ENCODE data around the gene KCNK17.
"Not testable (repeated sequence)": the region's sequence is repeated elsewhere in the genome, so short reads cannot be mapped to it uniquely, and the experiment has no call there.

The KCNK17 gene

DNA sequence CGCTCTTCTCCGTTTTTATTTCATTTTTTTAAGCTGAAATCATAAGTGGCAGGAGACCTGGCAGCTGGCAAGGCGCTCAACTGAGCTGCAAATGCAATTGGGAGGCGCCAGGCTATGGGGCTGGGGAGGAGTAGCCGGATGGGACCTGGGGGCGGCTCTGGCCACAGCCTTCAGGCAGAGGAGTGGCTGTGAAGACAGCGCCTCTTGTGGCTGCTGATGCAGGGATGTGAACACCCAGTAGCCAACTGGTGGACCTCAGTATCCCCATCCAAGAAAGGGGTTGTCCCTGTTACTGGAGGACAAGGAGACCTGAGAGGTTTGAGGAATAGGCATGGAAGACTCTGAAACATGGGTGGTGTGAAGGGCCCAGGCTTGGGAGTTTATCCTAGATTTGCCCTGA, 12.6 kb downstream of the KCNK17 start:
- Mint-ChIP-seq H3K4me1 (ENCODE audit: low read depth) (peaks cover 4% of the 10 kb centered on the region), H3K36me3 (ENCODE audit: low read depth) (no peaks in the 10 kb centered on the region), H3K27ac (no peak overlapping the region), H3K9me3 (no peaks in the 10 kb centered on the region), H3K4me3 (no peak overlapping the region), H3K27me3 (ENCODE audit: low read depth) (no peaks in the 10 kb centered on the region)

DNA sequence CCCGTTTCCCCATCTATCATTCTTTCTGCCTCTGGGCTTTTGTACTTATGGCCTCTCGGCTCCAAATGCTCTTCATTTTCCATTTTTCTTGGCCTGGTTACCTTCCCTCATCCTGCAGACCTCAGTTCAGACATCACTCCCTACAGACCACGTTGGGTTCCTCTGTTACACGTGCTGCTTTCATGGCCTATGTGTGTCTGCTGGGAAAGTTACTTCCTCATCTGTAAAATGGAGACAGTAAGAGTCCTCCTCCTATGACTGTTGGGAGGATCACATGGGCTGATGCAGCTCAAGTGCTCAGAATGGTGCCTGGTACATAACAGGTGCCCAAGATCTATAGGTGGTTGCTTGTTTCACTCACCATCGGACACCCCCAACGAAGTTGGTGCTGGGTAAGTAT, 13.5 kb downstream of the KCNK17 start:
- Mint-ChIP-seq H3K36me3 (ENCODE audit: low read depth) (no peaks in the 10 kb centered on the region), H3K9me3 (no peaks in the 10 kb centered on the region), H3K4me1 (ENCODE audit: low read depth) (peaks cover 4% of the 10 kb centered on the region), H3K27ac (no peak overlapping the region), H3K27me3 (ENCODE audit: low read depth) (no peaks in the 10 kb centered on the region), H3K4me3 (no peak overlapping the region)

DNA sequence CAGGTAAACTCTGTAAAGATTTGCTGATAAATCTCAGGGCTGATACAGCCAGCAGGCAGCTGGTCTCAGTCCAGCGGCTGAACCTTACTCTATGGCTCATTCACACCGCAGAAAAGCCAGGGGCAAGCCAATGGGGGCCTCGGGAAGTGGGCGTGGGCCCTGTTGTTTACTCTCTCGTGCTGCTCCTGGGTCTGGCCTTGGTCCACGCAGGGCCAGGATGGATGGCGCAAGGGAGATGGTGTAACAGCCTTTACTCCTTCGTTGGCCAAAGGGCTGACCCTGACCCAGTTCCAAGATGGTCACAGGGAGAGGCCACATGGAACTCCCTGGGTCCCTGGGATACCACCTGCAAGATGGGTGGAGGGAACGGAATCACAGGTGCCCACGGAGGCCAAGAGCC, 16.2 kb downstream of the KCNK17 start:
- no peaks in the 10 kb centered on the region for H3K36me3 Mint-ChIP-seq (ENCODE audit: low read depth)
- H3K27ac Mint-ChIP-seq, result no peak overlapping the region

DNA sequence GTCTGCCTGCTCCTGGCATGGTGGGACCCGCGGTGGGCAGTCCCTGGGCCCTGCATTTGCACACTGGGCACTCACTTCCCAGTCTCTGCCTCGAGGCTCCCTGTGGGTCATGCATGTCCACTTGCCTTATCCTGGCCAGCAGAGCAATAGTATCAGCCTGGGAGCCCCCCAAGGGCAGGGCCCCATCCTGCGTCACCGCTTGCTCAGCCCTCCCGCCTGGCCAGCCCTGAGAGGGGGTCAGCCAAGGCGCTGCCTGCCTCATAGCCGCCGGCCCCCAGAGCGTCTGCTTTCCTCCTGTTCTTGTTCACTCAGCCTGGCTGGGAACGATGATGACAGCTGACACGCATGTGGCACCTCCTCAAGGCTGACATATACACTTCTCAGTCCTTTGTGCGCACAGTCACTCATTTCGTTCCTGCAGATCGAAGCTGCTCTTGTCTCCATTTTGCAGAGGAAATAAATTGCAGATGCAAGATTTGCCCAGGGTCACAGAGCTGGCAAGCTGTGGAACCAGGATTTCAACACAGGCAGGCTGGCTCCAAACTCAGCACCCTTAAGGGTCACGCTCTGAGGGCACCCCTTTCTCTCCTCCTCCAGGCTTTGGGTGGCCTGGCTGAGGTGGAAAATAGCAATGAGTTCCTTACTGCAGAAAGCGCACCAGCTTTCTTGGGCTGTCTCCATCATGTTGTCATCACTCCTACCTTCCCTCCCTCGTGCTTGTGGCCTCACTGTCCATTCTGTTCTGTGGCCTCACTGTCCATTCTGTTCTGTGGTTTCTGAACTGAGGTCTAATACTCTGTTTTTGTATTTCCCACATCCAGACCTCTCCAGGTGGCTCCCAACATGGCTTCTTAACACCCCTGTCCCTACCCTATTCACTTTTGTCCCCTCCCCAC, 17.2 kb downstream of the KCNK17 start:
- Mint-ChIP-seq H3K9me3 (no peaks in the 10 kb centered on the region), H3K36me3 (ENCODE audit: low read depth) (no peaks in the 10 kb centered on the region), H3K27me3 (ENCODE audit: low read depth) (peaks cover 4% of the 10 kb centered on the region), H3K4me3 (no peak overlapping the region), H3K27ac (no peak overlapping the region), H3K4me1 (ENCODE audit: low read depth) (no peaks in the 10 kb centered on the region)

More for the DNA sequence above, 16.2 kb downstream of the KCNK17 start:
- no peaks in the 10 kb centered on the region for H3K27me3 Mint-ChIP-seq (ENCODE audit: low read depth)
- peaks cover 4% of the 10 kb centered on the region for H3K4me1 Mint-ChIP-seq (ENCODE audit: low read depth)
- H3K9me3 Mint-ChIP-seq, result no peaks in the 10 kb centered on the region
- H3K4me3 Mint-ChIP-seq, result no peak overlapping the region

DNA sequence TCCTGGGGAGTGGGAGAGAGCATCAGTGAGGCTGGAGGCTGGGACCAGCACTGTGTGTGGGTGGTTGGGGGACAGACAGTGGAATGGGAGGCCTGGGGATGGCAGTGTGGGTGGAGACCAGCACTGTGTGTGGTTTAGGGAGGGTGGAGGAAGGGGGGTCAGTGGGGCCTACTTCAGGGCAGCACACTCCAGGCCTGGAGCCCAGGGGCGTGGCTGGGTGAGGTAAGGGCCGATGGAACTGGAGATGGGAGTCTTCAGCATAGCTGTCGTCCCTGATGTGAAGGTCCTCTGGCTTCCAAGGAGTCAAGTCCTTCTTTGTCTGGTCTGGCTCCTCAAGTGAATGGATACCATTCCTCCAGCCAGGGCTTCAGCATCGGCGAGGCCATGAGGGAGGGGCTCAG, 18.6 kb downstream of the KCNK17 start:
- Mint-ChIP-seq H3K4me3 (no peak overlapping the region), H3K27ac (no peak overlapping the region), H3K27me3 (ENCODE audit: low read depth) (peaks cover 8% of the 10 kb centered on the region)

DNA sequence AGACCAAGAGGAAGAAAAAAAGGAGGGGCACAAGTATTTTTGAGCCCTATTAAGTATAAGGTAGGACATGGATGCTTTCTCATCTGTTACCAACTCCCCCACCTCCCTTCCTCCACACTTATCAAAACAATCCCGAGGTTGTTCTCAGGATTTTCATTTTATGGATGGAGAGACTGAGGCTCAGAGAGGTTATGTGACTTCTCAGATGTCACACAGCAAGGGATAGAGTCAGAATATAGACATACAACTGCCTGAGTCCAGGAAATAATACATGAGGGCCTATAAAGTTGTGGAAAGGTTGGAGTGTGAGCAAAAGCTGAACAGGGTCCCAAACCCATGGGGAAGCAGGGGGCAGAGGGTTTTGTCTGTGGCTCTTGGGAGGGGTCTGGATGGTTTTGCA, 19.3 kb downstream of the KCNK17 start:
- H3K36me3 Mint-ChIP-seq (ENCODE audit: low read depth), result no peaks in the 10 kb centered on the region
- H3K27me3 Mint-ChIP-seq (ENCODE audit: low read depth), result peaks cover 8% of the 10 kb centered on the region
- no peak overlapping the region for H3K4me3 Mint-ChIP-seq
- H3K9me3 Mint-ChIP-seq, result no peaks in the 10 kb centered on the region
- H3K4me1 Mint-ChIP-seq (ENCODE audit: low read depth), result no peaks in the 10 kb centered on the region
- H3K27ac Mint-ChIP-seq, result no peak overlapping the region

More for the DNA sequence above, 18.6 kb downstream of the KCNK17 start:
- Mint-ChIP-seq H3K4me1 (ENCODE audit: low read depth) (no peaks in the 10 kb centered on the region), H3K9me3 (no peaks in the 10 kb centered on the region), H3K36me3 (ENCODE audit: low read depth) (no peaks in the 10 kb centered on the region)

DNA sequence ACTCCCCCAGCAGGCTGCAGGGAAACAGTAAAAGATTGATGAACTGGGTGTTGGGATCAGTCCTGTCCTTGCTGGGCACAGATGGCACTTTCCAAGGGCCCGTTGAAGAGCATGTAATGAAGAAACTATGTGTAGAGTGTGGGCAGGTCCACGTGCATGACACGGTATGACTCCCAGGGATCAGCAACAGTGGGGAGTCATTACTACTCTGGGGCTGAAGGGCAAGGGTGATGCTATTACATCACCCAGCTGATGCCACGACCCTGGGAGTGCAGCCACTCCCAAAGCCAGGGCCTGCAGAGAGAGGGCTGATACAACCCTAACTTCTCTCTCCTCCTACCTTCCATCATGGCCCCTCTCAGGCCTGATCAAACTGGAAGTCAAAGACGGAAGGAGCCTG, 20.1 kb downstream of the KCNK17 start:
- Mint-ChIP-seq H3K4me3 (no peak overlapping the region), H3K9me3 (no peaks in the 10 kb centered on the region), H3K27me3 (ENCODE audit: low read depth) (peaks cover 8% of the 10 kb centered on the region), H3K36me3 (ENCODE audit: low read depth) (no peaks in the 10 kb centered on the region), H3K27ac (no peak overlapping the region), H3K4me1 (ENCODE audit: low read depth) (no peaks in the 10 kb centered on the region)

DNA sequence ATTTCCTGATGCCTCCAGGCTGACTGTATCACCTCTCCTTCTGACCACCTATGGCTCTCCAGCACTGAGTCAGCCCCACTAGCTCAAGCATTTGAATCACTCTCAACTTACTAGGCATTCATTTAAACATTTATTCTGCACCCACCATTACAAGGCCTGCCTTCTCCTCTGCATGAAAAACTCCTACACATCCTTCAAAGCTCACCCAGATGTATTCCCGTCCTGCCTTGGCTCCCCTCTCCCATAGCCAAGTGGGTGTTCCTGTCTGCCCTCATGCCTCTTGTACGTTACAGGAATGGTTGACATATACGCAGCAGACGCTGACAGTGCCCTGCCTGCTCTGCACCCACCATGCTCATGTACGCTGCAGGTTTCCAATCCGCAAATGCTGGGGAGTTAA, 21.6 kb downstream of the KCNK17 start:
- H3K27me3 Mint-ChIP-seq (ENCODE audit: low read depth), result peaks cover 13% of the 10 kb centered on the region
- H3K36me3 Mint-ChIP-seq (ENCODE audit: low read depth), result no peaks in the 10 kb centered on the region
- H3K4me3 Mint-ChIP-seq, result no peak overlapping the region
- H3K9me3 Mint-ChIP-seq, result peaks cover 3% of the 10 kb centered on the region
- no peak overlapping the region for H3K27ac Mint-ChIP-seq
- H3K4me1 Mint-ChIP-seq (ENCODE audit: low read depth), result peaks cover 3% of the 10 kb centered on the region

DNA sequence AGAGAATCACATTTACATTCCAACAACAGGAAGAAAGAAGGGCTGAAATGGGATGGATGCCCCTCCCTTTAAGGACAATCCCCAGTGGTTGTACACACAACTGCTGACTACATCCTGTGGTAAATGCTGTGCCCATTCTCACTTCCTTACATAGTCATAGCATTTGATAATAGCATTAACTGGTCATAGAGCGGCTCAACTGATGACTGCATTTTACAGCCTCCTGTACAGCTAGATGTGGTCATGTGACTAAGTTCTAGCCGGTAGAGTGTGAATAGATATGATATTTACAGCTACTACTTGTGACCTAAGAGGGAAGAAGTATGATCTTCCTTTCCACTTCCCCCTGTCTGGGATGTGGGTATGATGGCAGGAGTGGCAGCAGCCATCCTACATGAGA, 24.7 kb downstream of the KCNK17 start:
- Mint-ChIP-seq H3K9me3 (peaks cover 3% of the 10 kb centered on the region), H3K27ac (no peak overlapping the region), H3K4me3 (no peak overlapping the region), H3K36me3 (ENCODE audit: low read depth) (no peaks in the 10 kb centered on the region), H3K4me1 (ENCODE audit: low read depth) (peaks cover 3% of the 10 kb centered on the region), H3K27me3 (ENCODE audit: low read depth) (peaks cover 17% of the 10 kb centered on the region)

DNA sequence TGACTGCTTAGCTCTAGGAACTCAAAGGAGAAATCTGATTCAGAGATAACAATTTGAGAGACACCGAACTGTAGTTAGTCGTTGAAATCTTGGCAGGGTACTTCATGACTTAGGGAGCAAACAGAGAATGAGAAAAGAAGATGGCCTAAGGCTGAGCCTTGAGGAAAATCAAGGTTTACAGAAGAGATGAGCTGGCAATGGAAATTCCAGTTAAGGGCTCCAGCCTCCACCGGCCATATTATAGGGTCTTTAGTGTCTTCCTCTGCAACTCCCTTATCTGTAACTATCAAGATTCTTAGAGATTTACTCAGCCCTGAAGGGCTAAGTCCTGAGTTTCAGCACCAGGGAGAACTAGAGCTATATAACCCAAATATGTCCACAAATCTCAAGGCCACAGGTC, 26.6 kb downstream of the KCNK17 start:
- H3K27me3 Mint-ChIP-seq (ENCODE audit: low read depth), result peaks cover 20% of the 10 kb centered on the region
- no peak overlapping the region for H3K27ac Mint-ChIP-seq
- H3K9me3 Mint-ChIP-seq, result peaks cover 3% of the 10 kb centered on the region
- H3K4me1 Mint-ChIP-seq (ENCODE audit: low read depth), result peaks cover 3% of the 10 kb centered on the region
- H3K36me3 Mint-ChIP-seq (ENCODE audit: low read depth), result no peaks in the 10 kb centered on the region
- H3K4me3 Mint-ChIP-seq, result no peak overlapping the region

DNA sequence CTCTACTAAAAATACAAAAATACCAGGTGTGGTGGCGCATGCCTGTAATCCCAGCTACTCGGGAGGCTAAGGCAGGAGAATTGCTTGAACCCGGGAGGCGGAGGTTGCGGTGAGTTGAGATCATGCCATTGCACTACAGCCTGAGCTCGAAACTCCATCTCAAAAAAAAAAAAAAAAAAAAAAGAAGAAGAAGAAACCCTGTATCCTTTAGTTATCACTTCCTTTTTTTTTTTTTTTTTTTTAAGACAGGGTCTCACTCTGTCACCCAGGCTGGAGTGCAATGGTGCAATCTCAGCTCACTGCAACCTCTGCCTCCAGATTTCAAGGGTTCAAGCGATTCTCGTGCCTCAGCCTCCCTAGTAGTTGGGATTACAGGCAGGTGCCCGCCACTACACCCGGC, 27.6 kb downstream of the KCNK17 start:
- not testable (repeated sequence) for H3K4me1 Mint-ChIP-seq (ENCODE audit: low read depth); H3K4me3 Mint-ChIP-seq; H3K27ac Mint-ChIP-seq; H3K9me3 Mint-ChIP-seq; H3K36me3 Mint-ChIP-seq (ENCODE audit: low read depth)
- H3K27me3 Mint-ChIP-seq (ENCODE audit: low read depth), result peaks cover 21% of the 10 kb centered on the region

DNA sequence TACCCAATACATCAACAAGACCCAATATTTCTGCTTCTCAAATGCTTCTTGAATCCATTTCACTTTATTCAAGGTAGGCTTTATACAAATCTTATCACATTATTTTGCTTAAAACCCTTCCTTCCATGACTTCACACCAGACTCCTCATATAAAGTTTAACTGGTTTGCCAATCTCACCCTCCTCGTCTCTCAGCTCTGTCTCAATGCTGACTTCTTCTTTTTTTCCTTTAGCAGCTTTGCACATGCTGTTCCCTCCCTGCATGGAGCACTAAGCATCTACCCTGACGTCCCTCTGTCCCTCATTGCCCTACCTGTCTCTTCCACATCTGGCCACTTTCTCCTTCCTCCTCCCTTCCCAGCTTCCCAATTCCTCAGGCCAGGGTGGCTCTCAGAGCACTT, 31.4 kb downstream of the KCNK17 start:
- no peaks in the 10 kb centered on the region for H3K4me1 Mint-ChIP-seq (ENCODE audit: low read depth)
- H3K4me3 Mint-ChIP-seq, result no peak overlapping the region
- H3K36me3 Mint-ChIP-seq (ENCODE audit: low read depth), result no peaks in the 10 kb centered on the region
- H3K9me3 Mint-ChIP-seq, result no peaks in the 10 kb centered on the region
- H3K27me3 Mint-ChIP-seq (ENCODE audit: low read depth), result peaks cover 13% of the 10 kb centered on the region
- H3K27ac Mint-ChIP-seq, result no peak overlapping the region

DNA sequence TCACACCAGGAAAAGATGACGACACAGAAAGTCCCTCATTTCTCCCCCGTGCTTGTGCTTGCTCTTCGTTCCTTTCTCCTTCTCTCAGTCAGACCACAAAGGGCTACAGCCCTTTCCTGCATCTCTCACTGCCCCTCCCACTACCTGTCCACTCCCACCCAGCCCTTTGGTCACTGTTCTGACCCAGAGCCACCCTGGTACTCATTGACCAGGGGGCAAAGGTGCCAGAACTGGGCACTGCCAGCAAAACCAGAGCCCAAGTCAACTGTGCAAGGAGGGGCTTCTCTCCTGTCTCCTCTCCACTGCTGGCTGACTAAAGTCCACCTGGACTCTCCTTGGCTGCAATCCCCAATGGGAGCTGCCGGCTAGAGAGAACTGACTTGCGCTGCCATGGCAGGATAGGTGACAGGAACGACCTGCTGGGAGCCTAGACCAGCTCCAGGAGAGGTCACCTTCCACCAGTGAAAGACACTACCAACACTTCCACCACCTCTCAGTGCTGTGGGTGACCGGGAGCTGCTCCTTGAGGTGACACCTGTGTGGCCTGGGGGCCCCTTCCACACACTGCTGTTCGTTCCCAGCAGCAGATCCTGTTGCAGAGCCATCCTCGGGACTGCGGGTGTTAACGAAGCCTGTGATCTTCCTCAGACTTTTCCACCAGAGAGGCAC, 32.8 kb downstream of the KCNK17 start:
- no peak overlapping the region for H3K27ac Mint-ChIP-seq
- H3K4me3 Mint-ChIP-seq, result no peak overlapping the region
- H3K9me3 Mint-ChIP-seq, result no peaks in the 10 kb centered on the region
- no peaks in the 10 kb centered on the region for H3K4me1 Mint-ChIP-seq (ENCODE audit: low read depth)
- H3K36me3 Mint-ChIP-seq (ENCODE audit: low read depth), result no peaks in the 10 kb centered on the region
- H3K27me3 Mint-ChIP-seq (ENCODE audit: low read depth), result peaks cover 17% of the 10 kb centered on the region

DNA sequence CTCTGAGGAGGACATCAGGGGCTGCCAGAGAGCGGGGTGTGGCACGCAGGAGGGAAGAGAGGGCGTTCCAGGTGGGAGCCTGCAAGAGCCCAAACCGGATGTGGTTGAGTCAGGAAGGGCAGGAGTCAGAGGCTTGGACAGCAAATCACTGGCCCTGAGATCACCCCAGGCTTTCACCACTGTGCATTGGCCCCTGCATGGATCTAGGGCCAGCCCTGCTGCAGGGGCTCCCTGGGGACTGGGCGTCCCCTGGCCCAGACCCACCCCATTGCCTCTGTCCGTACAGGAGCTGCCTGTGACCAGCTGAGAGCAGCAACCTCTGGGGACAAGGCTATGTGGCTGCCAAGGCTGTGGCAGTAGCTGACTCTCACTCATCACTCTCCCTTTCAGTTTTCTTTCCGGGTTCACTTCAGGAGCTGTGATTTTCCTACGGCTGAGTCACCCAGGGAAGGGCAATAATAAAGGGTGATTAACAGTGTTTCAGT, 33.9 kb downstream of the KCNK17 start:
- H3K4me1 Mint-ChIP-seq (ENCODE audit: low read depth), result no peaks in the 10 kb centered on the region
- H3K36me3 Mint-ChIP-seq (ENCODE audit: low read depth), result no peaks in the 10 kb centered on the region
- H3K9me3 Mint-ChIP-seq, result no peaks in the 10 kb centered on the region
- no peak overlapping the region for H3K4me3 Mint-ChIP-seq
- no peak overlapping the region for H3K27ac Mint-ChIP-seq
- peaks cover 19% of the 10 kb centered on the region for H3K27me3 Mint-ChIP-seq (ENCODE audit: low read depth)

DNA sequence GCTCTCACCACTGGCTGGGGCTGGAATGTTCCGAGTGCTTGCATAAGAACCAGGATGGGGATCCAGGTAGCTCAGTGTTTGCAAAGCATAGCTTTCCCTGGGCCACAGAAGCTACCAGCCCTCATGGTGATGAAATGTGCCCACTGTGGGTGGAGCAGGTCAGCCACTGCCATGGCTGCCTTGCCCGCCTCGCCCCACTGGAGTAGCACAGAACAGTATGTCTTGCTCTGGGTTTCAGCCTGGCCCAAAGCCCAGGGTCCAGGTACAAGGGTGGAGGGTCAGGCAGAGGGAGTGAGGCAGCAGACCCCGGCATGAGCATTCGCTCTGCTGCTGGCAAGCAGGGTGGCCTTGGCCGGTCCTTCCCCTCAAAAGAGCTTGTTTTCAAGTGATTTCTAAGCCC, 34.7 kb downstream of the KCNK17 start:
- Mint-ChIP-seq H3K27me3 (ENCODE audit: low read depth) (peaks cover 24% of the 10 kb centered on the region), H3K27ac (no peak overlapping the region), H3K4me3 (no peak overlapping the region), H3K4me1 (ENCODE audit: low read depth) (no peaks in the 10 kb centered on the region), H3K36me3 (ENCODE audit: low read depth) (no peaks in the 10 kb centered on the region), H3K9me3 (no peaks in the 10 kb centered on the region)

All from T-helper 1 cell treated with Interleukin-12 subunit alpha and Interleukin-12 subunit beta and Interleukin-4 antibody, amounts not matched to agents 30 μg/mL and 1 μg/mL, for 36 hours (primary cell).